GM12878 (cell line): ENCODE data around the gene NRXN3. TPM values are rescaled to one million over a fixed set of nuclear protein-coding genes. Genes with fewer than 3 reads are reported as not detected.

ENCODE experiments used
- BCL3 ChIP-seq: IDR thresholded peaks from 2 replicates; pipeline ENCODE4 v1.6.1; 2011; ENCODE audit warnings: borderline replicate concordance, low read depth, mild to moderate bottlenecking, moderate library complexity, low read length; ENCODE audit not compliant: insufficient read depth, poor library complexity, severe bottlenecking
- BMI1 ChIP-seq: fragments of 450-650 bp; IDR thresholded peaks from 2 replicates; pipeline ENCODE4 v1.6.1; 2016; ENCODE audit warnings: mild to moderate bottlenecking, moderate library complexity, borderline replicate concordance
- CBFB ChIP-seq: IDR thresholded peaks from 2 replicates; pipeline ENCODE4 v1.6.1; 2016; ENCODE audit warnings: antibody characterized with exemption, low read depth
- ESRRA ChIP-seq: IDR thresholded peaks from 2 replicates; pipeline ENCODE4 v1.6.1; 2012; ENCODE audit warnings: mild to moderate bottlenecking, low read length, improper control_type of control experiment
- KLF5 ChIP-seq: fragments of 450-650 bp; IDR thresholded peaks from 2 replicates; pipeline ENCODE4 v1.6.1; 2014; ENCODE audit warnings: mild to moderate bottlenecking; ENCODE audit not compliant: partially characterized antibody
- RUNX3 ChIP-seq: IDR thresholded peaks from 2 replicates; pipeline ENCODE4 v1.6.1; 2012; ENCODE audit warnings: low read length, inconsistent platforms
- polyA plus RNA-seq, 11 experiments: library from polyadenylated mRNA; depleted of rRNA in 4 of 11; unstranded in 6 of 11; stranded (reverse) in 5 of 11; fragments of >200 nt; fragmentation: Nextera tagmentation in 4 of 11; fragmentation: Illumina TruSeq in 1 of 11; extraction: Ambion mirVana in 4 of 11; extraction: Trizol in 1 of 11; gene quantifications; 1 replicate in 1 of 11; 2 replicates in 10 of 11; pipeline versions ENCODE4 v1.2.1 to v1.2.3, GENCODE V29; 2011 to 2016; ENCODE audit warnings: inconsistent platforms in 2 of 11, missing spikeins in 2 of 11, low read depth in 1 of 11
- total RNA-seq, 4 experiments: library from RNA; depleted of rRNA in 3 of 4; stranded (reverse); fragments of >200 nt in 3 of 4; fragmentation: Illumina TruSeq in 1 of 4; extraction: Trizol in 1 of 4; gene quantifications; 2 replicates each; pipeline versions ENCODE4 v1.2.1 to v1.2.3, GENCODE V29; 2013 to 2021
- TF ChIP-seq, protein P1 (sequence below): fragments of 450-650 bp; IDR thresholded peaks from 2 replicates; pipeline ENCODE4 v1.6.1; 2018; ENCODE audit warnings: mild to moderate bottlenecking, low read depth, moderate library complexity; ENCODE audit not compliant: partially characterized antibody
- TF ChIP-seq, protein P2 (sequence below): fragments of 450-650 bp; formaldehyde crosslinking; IDR thresholded peaks from 2 replicates; pipeline ENCODE4 v1.5.0; 2022; ENCODE audit warnings: mild to moderate bottlenecking, missing genetic modification characterization
- TF ChIP-seq, protein P3 (sequence below): fragments of 450-650 bp; IDR thresholded peaks from 2 replicates; pipeline ENCODE4 v1.6.1; 2017; ENCODE audit warnings: antibody characterized with exemption, mild to moderate bottlenecking, moderate library complexity
- TF ChIP-seq, protein P4 (sequence below): fragments of 450-650 bp; formaldehyde crosslinking; IDR thresholded peaks from 2 replicates; pipeline ENCODE4 v1.4.0; 2020; ENCODE audit warnings: mild to moderate bottlenecking, moderate library complexity

Gene NRXN3
- total and polyA plus RNA-seq, 10 of the 15 experiments (the other 5 are each of a cell fraction or from before 2014, with no cell fraction given) = 0.52 to 3.3 (median 1.4) TPM

DNA sequence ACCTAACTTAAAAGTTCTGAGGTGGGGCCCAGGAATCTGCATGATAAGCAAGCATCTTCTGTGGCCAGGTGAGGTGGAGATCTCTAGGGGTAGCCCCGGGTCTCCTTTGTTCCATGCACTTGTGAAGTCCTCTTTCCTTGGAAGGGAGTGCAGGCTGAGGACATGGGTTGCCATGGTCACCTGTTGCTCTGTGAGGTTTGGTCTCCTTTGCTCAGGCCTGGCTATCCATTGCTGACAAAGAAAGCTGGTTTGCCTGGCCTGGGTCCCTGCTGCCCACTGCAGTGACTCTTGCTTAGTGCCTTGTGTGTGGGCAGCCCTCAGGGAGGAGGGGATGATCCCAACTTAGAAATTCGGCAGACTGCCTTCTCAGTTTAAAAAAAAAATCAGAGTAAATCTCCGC lies 11.1 kb downstream of the NRXN3 start (continued):
- TF ChIP-seq BCL3 (no peak), KLF5 (no peak), RUNX3 (no peak), CBFB (no peak), ESRRA (no peak), BMI1 (no peak)
- TF ChIP-seq, protein P1, sequence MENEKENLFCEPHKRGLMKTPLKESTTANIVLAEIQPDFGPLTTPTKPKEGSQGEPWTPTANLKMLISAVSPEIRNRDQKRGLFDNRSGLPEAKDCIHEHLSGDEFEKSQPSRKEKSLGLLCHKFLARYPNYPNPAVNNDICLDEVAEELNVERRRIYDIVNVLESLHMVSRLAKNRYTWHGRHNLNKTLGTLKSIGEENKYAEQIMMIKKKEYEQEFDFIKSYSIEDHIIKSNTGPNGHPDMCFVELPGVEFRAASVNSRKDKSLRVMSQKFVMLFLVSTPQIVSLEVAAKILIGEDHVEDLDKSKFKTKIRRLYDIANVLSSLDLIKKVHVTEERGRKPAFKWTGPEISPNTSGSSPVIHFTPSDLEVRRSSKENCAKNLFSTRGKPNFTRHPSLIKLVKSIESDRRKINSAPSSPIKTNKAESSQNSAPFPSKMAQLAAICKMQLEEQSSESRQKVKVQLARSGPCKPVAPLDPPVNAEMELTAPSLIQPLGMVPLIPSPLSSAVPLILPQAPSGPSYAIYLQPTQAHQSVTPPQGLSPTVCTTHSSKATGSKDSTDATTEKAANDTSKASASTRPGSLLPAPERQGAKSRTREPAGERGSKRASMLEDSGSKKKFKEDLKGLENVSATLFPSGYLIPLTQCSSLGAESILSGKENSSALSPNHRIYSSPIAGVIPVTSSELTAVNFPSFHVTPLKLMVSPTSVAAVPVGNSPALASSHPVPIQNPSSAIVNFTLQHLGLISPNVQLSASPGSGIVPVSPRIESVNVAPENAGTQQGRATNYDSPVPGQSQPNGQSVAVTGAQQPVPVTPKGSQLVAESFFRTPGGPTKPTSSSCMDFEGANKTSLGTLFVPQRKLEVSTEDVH = no peak
- TF ChIP-seq, protein P2, sequence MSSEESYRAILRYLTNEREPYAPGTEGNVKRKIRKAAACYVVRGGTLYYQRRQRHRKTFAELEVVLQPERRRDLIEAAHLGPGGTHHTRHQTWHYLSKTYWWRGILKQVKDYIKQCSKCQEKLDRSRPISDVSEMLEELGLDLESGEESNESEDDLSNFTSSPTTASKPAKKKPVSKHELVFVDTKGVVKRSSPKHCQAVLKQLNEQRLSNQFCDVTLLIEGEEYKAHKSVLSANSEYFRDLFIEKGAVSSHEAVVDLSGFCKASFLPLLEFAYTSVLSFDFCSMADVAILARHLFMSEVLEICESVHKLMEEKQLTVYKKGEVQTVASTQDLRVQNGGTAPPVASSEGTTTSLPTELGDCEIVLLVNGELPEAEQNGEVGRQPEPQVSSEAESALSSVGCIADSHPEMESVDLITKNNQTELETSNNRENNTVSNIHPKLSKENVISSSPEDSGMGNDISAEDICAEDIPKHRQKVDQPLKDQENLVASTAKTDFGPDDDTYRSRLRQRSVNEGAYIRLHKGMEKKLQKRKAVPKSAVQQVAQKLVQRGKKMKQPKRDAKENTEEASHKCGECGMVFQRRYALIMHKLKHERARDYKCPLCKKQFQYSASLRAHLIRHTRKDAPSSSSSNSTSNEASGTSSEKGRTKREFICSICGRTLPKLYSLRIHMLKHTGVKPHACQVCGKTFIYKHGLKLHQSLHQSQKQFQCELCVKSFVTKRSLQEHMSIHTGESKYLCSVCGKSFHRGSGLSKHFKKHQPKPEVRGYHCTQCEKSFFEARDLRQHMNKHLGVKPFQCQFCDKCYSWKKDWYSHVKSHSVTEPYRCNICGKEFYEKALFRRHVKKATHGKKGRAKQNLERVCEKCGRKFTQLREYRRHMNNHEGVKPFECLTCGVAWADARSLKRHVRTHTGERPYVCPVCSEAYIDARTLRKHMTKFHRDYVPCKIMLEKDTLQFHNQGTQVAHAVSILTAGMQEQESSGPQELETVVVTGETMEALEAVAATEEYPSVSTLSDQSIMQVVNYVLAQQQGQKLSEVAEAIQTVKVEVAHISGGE (CRISPR knock-in tag) = no peak
- TF ChIP-seq, protein P3, sequence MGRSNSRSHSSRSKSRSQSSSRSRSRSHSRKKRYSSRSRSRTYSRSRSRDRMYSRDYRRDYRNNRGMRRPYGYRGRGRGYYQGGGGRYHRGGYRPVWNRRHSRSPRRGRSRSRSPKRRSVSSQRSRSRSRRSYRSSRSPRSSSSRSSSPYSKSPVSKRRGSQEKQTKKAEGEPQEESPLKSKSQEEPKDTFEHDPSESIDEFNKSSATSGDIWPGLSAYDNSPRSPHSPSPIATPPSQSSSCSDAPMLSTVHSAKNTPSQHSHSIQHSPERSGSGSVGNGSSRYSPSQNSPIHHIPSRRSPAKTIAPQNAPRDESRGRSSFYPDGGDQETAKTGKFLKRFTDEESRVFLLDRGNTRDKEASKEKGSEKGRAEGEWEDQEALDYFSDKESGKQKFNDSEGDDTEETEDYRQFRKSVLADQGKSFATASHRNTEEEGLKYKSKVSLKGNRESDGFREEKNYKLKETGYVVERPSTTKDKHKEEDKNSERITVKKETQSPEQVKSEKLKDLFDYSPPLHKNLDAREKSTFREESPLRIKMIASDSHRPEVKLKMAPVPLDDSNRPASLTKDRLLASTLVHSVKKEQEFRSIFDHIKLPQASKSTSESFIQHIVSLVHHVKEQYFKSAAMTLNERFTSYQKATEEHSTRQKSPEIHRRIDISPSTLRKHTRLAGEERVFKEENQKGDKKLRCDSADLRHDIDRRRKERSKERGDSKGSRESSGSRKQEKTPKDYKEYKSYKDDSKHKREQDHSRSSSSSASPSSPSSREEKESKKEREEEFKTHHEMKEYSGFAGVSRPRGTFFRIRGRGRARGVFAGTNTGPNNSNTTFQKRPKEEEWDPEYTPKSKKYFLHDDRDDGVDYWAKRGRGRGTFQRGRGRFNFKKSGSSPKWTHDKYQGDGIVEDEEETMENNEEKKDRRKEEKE = no peak
- TF ChIP-seq, protein P4, sequence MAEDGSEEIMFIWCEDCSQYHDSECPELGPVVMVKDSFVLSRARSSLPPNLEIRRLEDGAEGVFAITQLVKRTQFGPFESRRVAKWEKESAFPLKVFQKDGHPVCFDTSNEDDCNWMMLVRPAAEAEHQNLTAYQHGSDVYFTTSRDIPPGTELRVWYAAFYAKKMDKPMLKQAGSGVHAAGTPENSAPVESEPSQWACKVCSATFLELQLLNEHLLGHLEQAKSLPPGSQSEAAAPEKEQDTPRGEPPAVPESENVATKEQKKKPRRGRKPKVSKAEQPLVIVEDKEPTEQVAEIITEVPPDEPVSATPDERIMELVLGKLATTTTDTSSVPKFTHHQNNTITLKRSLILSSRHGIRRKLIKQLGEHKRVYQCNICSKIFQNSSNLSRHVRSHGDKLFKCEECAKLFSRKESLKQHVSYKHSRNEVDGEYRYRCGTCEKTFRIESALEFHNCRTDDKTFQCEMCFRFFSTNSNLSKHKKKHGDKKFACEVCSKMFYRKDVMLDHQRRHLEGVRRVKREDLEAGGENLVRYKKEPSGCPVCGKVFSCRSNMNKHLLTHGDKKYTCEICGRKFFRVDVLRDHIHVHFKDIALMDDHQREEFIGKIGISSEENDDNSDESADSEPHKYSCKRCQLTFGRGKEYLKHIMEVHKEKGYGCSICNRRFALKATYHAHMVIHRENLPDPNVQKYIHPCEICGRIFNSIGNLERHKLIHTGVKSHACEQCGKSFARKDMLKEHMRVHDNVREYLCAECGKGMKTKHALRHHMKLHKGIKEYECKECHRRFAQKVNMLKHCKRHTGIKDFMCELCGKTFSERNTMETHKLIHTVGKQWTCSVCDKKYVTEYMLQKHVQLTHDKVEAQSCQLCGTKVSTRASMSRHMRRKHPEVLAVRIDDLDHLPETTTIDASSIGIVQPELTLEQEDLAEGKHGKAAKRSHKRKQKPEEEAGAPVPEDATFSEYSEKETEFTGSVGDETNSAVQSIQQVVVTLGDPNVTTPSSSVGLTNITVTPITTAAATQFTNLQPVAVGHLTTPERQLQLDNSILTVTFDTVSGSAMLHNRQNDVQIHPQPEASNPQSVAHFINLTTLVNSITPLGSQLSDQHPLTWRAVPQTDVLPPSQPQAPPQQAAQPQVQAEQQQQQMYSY (CRISPR knock-in tag) = no peak
- TF ChIP-seq, all 136 proteins: peak for 0
